AG09319 (cell line): ENCODE data around the gene TBL1XR1.

ENCODE experiments used
- DNase-seq: peaks from one replicate; pipeline ENCODE4 v3.0.0-alpha.2; 2010; ENCODE audit warnings: low read depth; ENCODE audit errors: extremely low read depth
- TF ChIP-seq, protein P1 (sequence below): IDR thresholded peaks from 2 replicates; pipeline ENCODE4 v1.5.1; 2011; ENCODE audit warnings: low read depth, mild to moderate bottlenecking, inconsistent platforms, low read length, moderate library complexity

The TBL1XR1 gene

DNA sequence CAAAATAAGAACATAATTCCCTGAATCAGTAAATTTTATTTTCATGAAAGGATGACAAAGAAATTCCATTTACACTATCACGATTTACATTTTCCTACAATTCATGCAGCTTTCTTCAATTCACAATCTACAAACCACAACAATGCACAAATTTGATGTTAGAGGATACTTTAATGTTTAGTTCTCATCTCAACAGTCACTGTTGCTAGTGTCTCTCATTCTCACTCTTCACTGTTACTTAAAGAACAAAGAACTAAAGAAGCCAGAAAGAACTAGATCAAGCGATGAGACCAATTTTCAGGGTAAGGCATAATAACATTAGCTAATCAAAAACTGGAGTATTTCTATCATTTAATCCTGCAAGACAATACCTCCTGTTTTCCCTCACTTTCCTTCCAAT lies 73.5 kb downstream of the TBL1XR1 start:
- TF ChIP-seq, protein P1, sequence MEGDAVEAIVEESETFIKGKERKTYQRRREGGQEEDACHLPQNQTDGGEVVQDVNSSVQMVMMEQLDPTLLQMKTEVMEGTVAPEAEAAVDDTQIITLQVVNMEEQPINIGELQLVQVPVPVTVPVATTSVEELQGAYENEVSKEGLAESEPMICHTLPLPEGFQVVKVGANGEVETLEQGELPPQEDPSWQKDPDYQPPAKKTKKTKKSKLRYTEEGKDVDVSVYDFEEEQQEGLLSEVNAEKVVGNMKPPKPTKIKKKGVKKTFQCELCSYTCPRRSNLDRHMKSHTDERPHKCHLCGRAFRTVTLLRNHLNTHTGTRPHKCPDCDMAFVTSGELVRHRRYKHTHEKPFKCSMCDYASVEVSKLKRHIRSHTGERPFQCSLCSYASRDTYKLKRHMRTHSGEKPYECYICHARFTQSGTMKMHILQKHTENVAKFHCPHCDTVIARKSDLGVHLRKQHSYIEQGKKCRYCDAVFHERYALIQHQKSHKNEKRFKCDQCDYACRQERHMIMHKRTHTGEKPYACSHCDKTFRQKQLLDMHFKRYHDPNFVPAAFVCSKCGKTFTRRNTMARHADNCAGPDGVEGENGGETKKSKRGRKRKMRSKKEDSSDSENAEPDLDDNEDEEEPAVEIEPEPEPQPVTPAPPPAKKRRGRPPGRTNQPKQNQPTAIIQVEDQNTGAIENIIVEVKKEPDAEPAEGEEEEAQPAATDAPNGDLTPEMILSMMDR, result no peak

DNA sequence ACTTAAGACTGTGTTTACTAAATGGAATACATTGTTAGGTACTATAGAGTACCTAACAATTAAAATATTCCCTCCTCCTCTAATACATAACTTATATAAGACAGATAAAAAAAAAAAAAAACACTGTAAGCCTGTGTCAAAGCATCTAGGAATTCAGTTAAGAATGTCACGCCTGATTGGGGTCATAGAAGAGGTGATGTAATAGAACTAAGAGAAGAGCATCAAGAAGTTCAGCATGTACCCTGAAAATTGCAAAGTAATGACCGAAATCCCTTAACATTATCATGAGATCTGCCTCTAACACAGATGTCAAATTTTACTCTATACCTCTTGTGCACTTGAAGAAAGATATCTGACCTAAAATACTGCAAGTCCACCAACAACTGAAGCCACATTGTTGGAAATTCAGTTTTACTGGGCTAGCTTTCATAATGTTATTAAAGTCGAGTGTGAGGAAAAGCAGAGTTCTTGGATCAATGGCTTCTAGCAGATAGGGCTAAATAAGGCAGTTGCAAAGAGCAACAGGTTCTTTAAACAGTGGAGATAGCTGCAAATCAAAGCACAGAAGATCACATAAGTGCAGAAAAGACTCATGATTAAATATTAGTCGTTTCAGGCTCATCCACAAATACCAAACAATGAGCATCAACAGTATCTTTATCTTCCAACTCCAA lies 75.0 kb downstream of the TBL1XR1 start:
- TF ChIP-seq, protein P1, result no peak
- DNase-seq, result no peak

More for the DNA sequence above, 73.5 kb downstream of the TBL1XR1 start:
- DNase-seq, result no peak

DNA sequence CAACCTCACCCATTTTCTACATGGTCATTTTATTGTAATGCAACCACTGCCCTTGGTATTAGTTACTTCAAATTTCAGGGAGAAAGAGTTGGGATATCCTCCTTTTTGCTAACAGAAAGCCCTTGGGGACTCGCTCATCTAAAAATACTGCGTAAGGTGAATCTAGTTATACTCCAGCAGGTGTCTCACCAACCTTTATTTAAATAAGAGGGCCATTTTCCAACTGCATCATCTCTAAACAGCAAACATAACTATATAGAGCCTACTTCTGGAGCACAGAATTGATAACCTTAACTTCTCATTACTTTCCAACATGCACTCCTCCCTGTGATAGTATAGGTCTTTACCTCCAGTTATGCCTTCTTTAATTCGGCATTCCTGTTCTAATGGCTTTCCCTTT lies 77.5 kb downstream of the TBL1XR1 start:
- TF ChIP-seq, protein P1, result no peak
- DNase-seq, result no peak

DNA sequence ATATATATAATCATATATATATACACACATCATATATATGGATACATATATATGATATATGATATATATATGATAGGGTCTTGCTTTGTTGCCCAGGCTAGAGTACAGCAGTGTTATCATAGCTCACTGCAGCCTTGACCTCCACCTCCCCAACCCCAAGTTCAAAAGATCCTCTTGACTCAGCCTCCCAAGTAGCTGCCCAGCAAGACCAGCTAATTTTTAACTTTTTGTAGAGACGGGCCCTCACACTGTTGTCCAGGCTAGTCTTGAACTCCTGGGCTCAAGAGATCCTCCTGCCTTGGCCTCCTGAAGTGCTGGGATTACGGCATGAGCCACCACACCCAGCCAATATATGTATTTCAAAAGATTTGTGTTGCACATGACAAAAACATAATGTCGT lies 83.0 kb downstream of the TBL1XR1 start:
- no peak for DNase-seq
- TF ChIP-seq, protein P1, result no peak

DNA sequence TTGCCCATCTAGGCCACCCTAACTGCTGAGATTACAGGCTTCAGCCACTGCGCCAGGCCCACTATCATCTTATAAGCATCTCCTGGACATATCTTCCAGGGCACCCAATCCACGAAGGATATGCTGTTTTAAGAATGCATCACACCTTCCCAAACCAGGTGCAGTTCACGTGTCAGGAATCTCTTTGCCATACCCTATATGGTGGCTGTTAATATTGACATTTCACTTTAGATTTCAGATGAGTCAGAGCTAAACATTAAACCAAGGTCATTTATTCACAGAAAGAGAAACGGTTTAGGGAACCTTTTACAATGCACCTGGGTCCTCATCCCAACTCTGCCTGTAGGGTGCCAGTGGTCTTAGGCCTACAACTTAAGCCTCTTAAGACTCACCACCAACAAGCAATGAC lies 85.7 kb downstream of the TBL1XR1 start:
- TF ChIP-seq, protein P1, result no peak
- DNase-seq, result no peak

DNA sequence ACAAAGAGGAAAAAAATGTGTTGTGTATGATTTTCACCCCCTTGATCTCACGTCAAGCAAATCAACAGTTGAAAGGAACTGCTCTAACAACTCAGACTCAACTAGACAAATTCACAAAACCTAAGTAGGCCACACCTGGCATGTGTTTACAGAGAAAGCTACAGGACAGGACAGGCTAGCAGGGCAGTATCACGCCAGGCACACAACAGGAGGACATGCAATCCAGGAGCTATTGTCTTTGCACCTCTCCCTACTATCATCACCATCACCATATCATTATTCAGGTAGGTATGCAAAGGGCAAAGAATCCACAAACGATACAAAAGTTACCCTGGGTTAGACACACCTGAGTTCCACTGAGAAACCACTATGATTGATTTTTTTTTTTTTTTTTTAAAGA lies 86.4 kb downstream of the TBL1XR1 start:
- TF ChIP-seq, protein P1, result no peak
- no peak for DNase-seq

DNA sequence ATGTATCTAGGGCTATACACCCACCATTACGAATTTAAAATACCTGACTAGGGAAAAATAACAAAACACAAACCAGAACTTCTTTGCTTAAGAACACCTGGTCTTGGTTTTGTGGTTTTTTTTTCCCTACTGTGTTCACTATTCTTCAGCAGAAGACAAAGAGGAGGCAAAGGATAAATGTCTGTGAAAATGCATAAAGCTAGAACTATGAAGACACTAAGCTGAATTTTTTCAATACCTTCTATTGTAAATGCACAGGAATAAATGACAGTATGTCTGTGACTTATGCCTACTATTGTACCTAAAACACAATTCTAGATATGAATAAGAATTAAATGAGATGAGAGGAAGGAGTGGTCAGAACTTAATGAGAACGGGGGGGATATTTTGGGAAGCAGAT lies 86.9 kb downstream of the TBL1XR1 start:
- TF ChIP-seq, protein P1, result no peak
- DNase-seq, result no peak
